ENCODE measurements around the gene CALN1.

- TF ChIP-seq CTCF (IDR thresholded peaks at IDR 0.05) (no peak), POLR2A (IDR thresholded peaks at IDR 0.05) (no peak)
Measured at GRCh38 chr7:71766016-71766415, 646.1 kb downstream of the CALN1 start.

Data from ovary (tissue), 3 donors.